ENCODE data around the gene SEC22C.

Gene SEC22C

GRCh38 chr3:42513121-42513520, 68.6 kb downstream of the SEC22C start:
- H3F3A ChIP-seq (ENCODE audit: insufficient read depth) = no peaks in the 10 kb centered on the region
- no peak overlapping the region for H2AFZ ChIP-seq (ENCODE audit: low read depth, low read length, severe bottlenecking)
- no peaks in the 10 kb centered on the region for H3K27me3 ChIP-seq (ENCODE audit: low read length)
- H3K9me2 ChIP-seq (replicated peaks; ENCODE audit: insufficient read depth, low read length) = no peaks in the 10 kb centered on the region
- H3K4me2 ChIP-seq (ENCODE audit: low read depth, low read length, poor library complexity, severe bottlenecking) = no peak overlapping the region
- TF ChIP-seq EZH2phosphoT487 (conservative IDR thresholded peaks at IDR 0.05; ENCODE audit: low read length) (no peak), CTCF (IDR thresholded peaks at IDR 0.05; ENCODE audit: insufficient read depth, low read length, poor library complexity, severe bottlenecking) (no peak)
- H3K4me3 ChIP-seq (ENCODE audit: insufficient read depth, low read length, poor library complexity, severe bottlenecking) = no peak overlapping the region
- no peaks in the 10 kb centered on the region for H3K36me3 ChIP-seq (ENCODE audit: low read length)
- H3K9ac ChIP-seq (ENCODE audit: low read length) = no peak overlapping the region
- no peak overlapping the region for H3K27ac ChIP-seq (ENCODE audit: low read depth, low read length)
- no peaks in the 10 kb centered on the region for H4K20me1 ChIP-seq (ENCODE audit: low read depth, low read length)
- H3K9me3 ChIP-seq (ENCODE audit: insufficient read depth, low read length) = no peaks in the 10 kb centered on the region
- H3K79me2 ChIP-seq (ENCODE audit: insufficient read depth, low read length) = no peaks in the 10 kb centered on the region

- H3K4me2 ChIP-seq (ENCODE audit: low read depth, low read length, poor library complexity, severe bottlenecking) = no peak overlapping the region
- no peaks in the 10 kb centered on the region for H3K36me3 ChIP-seq (ENCODE audit: low read length)
- no peak overlapping the region for H3K9ac ChIP-seq (ENCODE audit: low read length)
- H3K79me2 ChIP-seq (ENCODE audit: insufficient read depth, low read length) = no peaks in the 10 kb centered on the region
- no peak overlapping the region for H2AFZ ChIP-seq (ENCODE audit: low read depth, low read length, severe bottlenecking)
- H3K27me3 ChIP-seq (ENCODE audit: low read length) = no peaks in the 10 kb centered on the region
- H4K20me1 ChIP-seq (ENCODE audit: low read depth, low read length) = no peaks in the 10 kb centered on the region
- no peak overlapping the region for H3K4me3 ChIP-seq (ENCODE audit: insufficient read depth, low read length, poor library complexity, severe bottlenecking)
- TF ChIP-seq CTCF (IDR thresholded peaks at IDR 0.05; ENCODE audit: insufficient read depth, low read length, poor library complexity, severe bottlenecking) = no peak
- no peak for TF ChIP-seq EZH2phosphoT487 (conservative IDR thresholded peaks at IDR 0.05; ENCODE audit: low read length)
- no peaks in the 10 kb centered on the region for H3K9me3 ChIP-seq (ENCODE audit: insufficient read depth, low read length)
- no peaks in the 10 kb centered on the region for H3F3A ChIP-seq (ENCODE audit: insufficient read depth)
- H3K27ac ChIP-seq (ENCODE audit: low read depth, low read length) = no peak overlapping the region
- H3K9me2 ChIP-seq (replicated peaks; ENCODE audit: insufficient read depth, low read length) = no peaks in the 10 kb centered on the region
Observed at GRCh38 chr3:42511736-42512135, 70.0 kb downstream of the SEC22C start.

- no peaks in the 10 kb centered on the region for H3K27me3 ChIP-seq (ENCODE audit: low read length)
- H3K9me2 ChIP-seq (replicated peaks; ENCODE audit: insufficient read depth, low read length) = no peaks in the 10 kb centered on the region
- H2AFZ ChIP-seq (ENCODE audit: low read depth, low read length, severe bottlenecking) = no peak overlapping the region
- no peaks in the 10 kb centered on the region for H3K9me3 ChIP-seq (ENCODE audit: insufficient read depth, low read length)
- no peak overlapping the region for H3K9ac ChIP-seq (ENCODE audit: low read length)
- no peak overlapping the region for H3K27ac ChIP-seq (ENCODE audit: low read depth, low read length)
- no peaks in the 10 kb centered on the region for H4K20me1 ChIP-seq (ENCODE audit: low read depth, low read length)
- no peaks in the 10 kb centered on the region for H3F3A ChIP-seq (ENCODE audit: insufficient read depth)
- no peak for TF ChIP-seq CTCF (IDR thresholded peaks at IDR 0.05; ENCODE audit: insufficient read depth, low read length, poor library complexity, severe bottlenecking)
- no peak for TF ChIP-seq EZH2phosphoT487 (conservative IDR thresholded peaks at IDR 0.05; ENCODE audit: low read length)
- H3K79me2 ChIP-seq (ENCODE audit: insufficient read depth, low read length) = no peaks in the 10 kb centered on the region
- no peak overlapping the region for H3K4me3 ChIP-seq (ENCODE audit: insufficient read depth, low read length, poor library complexity, severe bottlenecking)
- H3K36me3 ChIP-seq (ENCODE audit: low read length) = no peaks in the 10 kb centered on the region
- H3K4me2 ChIP-seq (ENCODE audit: low read depth, low read length, poor library complexity, severe bottlenecking) = no peak overlapping the region
Observed at GRCh38 chr3:42511201-42511600, 70.6 kb downstream of the SEC22C start.
